Suprapubic skin (tissue), 3 donors: ENCODE measurements around the gene TBXAS1.

Experiments
- CTCF ChIP-seq, 2 donors: fragments of 200-600 bp in 1 of 2; fragments of 450-650 bp in 1 of 2; sonication (generic) in 1 of 2; IDR thresholded peaks; one replicate each; pipeline ENCODE4 v1.5.1; 2016 to 2019; ENCODE audit warnings: antibody characterized with exemption in 2 of 2, mild to moderate bottlenecking in 1 of 2, moderate library complexity in 1 of 2
- POLR2AphosphoS5 ChIP-seq, 3 donors: sonication (generic); formaldehyde crosslinking; IDR thresholded peaks; one replicate each; pipeline ENCODE4 v1.6.1; 2017; ENCODE audit warnings: antibody characterized with exemption in 3 of 3

- TF ChIP-seq CTCF (IDR thresholded peaks at IDR 0.05) (no peak), POLR2AphosphoS5 (IDR thresholded peaks at IDR 0.05) (no peak)
Observed at GRCh38 chr7:139950881-139951525, 121.9 kb downstream of the TBXAS1 start.
